Hepatocyte (in vitro differentiated cells): ENCODE results near the gene AUTS2.

Source experiments
- EZH2phosphoT487 ChIP-seq: fragments of 200-600 bp; sonication (generic); IDR thresholded peaks from one replicate; pipeline ENCODE4 v1.6.1; 2018; ENCODE audit warnings: antibody characterized with exemption, mild to moderate bottlenecking, low read depth, moderate library complexity; ENCODE audit not compliant: unreplicated experiment, severe bottlenecking
- TF ChIP-seq, protein P1 (sequence below): fragments of 200-600 bp; sonication (generic); IDR thresholded peaks from 2 replicates; pipeline ENCODE4 v1.5.1; 2016; ENCODE audit warnings: antibody characterized with exemption, mild to moderate bottlenecking; ENCODE audit not compliant: poor library complexity

DNA sequence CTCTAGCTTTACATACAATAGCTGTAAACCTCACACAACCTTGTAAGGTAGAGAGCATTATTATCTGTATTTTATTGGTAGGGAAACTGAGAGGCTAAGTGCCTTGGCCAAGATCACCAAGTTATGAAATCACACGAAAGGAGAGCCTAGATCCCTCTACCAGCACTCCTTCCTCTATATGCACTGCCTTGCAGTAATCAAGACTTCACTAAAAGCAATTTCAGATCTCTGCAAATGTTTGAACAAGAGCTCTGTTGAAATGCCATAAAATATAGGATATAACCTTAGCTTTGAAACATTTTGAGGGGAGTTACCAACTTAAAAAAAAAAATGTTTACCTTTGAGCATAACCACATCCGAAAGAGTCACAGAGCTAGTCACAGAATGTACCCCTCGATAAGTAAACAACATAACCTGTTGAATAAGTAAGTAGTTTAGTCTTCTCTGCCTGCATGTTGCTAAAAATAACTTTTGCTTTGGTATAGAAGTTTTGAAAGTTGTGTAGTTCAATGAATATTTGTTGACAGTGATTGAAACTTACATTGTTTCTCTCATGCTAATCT lies 709.4 kb downstream of the AUTS2 start:
- TF ChIP-seq, protein P1, sequence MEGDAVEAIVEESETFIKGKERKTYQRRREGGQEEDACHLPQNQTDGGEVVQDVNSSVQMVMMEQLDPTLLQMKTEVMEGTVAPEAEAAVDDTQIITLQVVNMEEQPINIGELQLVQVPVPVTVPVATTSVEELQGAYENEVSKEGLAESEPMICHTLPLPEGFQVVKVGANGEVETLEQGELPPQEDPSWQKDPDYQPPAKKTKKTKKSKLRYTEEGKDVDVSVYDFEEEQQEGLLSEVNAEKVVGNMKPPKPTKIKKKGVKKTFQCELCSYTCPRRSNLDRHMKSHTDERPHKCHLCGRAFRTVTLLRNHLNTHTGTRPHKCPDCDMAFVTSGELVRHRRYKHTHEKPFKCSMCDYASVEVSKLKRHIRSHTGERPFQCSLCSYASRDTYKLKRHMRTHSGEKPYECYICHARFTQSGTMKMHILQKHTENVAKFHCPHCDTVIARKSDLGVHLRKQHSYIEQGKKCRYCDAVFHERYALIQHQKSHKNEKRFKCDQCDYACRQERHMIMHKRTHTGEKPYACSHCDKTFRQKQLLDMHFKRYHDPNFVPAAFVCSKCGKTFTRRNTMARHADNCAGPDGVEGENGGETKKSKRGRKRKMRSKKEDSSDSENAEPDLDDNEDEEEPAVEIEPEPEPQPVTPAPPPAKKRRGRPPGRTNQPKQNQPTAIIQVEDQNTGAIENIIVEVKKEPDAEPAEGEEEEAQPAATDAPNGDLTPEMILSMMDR: no peak
- no peak for TF ChIP-seq EZH2phosphoT487
